Neural cell (in vitro differentiated cells): ENCODE measurements around the gene MYO18A. TPM values are rescaled to one million over a fixed set of nuclear protein-coding genes. Genes with fewer than 3 reads are reported as not detected.

Experiments used
- H2AFZ ChIP-seq: fragments of 200-600, 300-800 bp; sonication (generic), shearing (Covaris generic); 2 replicates; pipeline ENCODE4 v1.6.0; 2014; ENCODE audit warnings: low read depth, mild to moderate bottlenecking, antibody characterized with exemption, low read length, moderate library complexity
- H3F3A ChIP-seq: fragments of 200-600 bp; shearing (Covaris generic); 2 replicates; pipeline ENCODE4 v1.6.1; 2016; ENCODE audit warnings: mild to moderate bottlenecking, moderate library complexity, mixed read lengths, antibody characterized with exemption, low read length; ENCODE audit not compliant: insufficient read depth, poor library complexity, severe bottlenecking
- H3K27ac ChIP-seq: fragments of 200-600, 300-800 bp; sonication (generic), shearing (Covaris generic); 2 replicates; pipeline ENCODE4 v1.5.1; 2014; ENCODE audit warnings: mild to moderate bottlenecking, low read length, moderate library complexity
- H3K27me3 ChIP-seq: fragments of 300-800, 200-600 bp; sonication (generic), shearing (Covaris generic); 2 replicates; pipeline ENCODE4 v1.6.0; 2014; ENCODE audit warnings: mild to moderate bottlenecking, low read depth, low read length, moderate library complexity; ENCODE audit not compliant: insufficient read depth
- H3K36me3 ChIP-seq: fragments of 300-800, 200-600 bp; sonication (generic), shearing (Covaris generic); 2 replicates; pipeline ENCODE4 v1.5.1; 2014; ENCODE audit warnings: mild to moderate bottlenecking, antibody characterized with exemption, low read length, moderate library complexity; ENCODE audit not compliant: insufficient read depth
- H3K4me2 ChIP-seq: fragments of 300-800, 200-600 bp; sonication (generic), shearing (Covaris generic); 2 replicates; pipeline ENCODE4 v1.6.0; 2014; ENCODE audit warnings: mild to moderate bottlenecking, low read length
- H3K4me3 ChIP-seq: fragments of 300-800, 200-600 bp; sonication (generic), shearing (Covaris generic); 2 replicates; pipeline ENCODE4 v1.5.1; 2014; ENCODE audit warnings: mild to moderate bottlenecking, low read length, moderate library complexity
- H3K79me2 ChIP-seq: fragments of 200-600 bp; shearing (Covaris generic); replicated peaks from 2 replicates; pipeline ENCODE4 v1.6.0; 2014; ENCODE audit warnings: mild to moderate bottlenecking, low read length, moderate library complexity; ENCODE audit not compliant: insufficient read depth
- H3K9ac ChIP-seq: fragments of 300-800, 200-600 bp; sonication (generic), shearing (Covaris generic); 2 replicates; pipeline ENCODE4 v1.6.1; 2016; ENCODE audit warnings: mild to moderate bottlenecking, low read length, mixed read lengths
- H3K9me2 ChIP-seq: fragments of 200-600 bp; shearing (Covaris generic); 2 replicates; pipeline ENCODE4 v1.6.1; 2016; ENCODE audit warnings: mild to moderate bottlenecking, low read length, mixed read lengths; ENCODE audit not compliant: insufficient read depth
- H3K9me3 ChIP-seq: fragments of 200-600, 300-800 bp; sonication (generic), shearing (Covaris generic); 2 replicates; pipeline ENCODE4 v1.6.1; 2016; ENCODE audit warnings: mild to moderate bottlenecking, mixed run types, low read length, moderate library complexity, mixed read lengths
- H4K20me1 ChIP-seq: fragments of 200-600 bp; shearing (Covaris generic); 2 replicates; pipeline ENCODE4 v1.6.1; 2016; ENCODE audit warnings: mild to moderate bottlenecking, mixed run types; ENCODE audit not compliant: insufficient read depth
- EP300 ChIP-seq: fragments of 450-650 bp; conservative IDR thresholded peaks from 2 replicates; pipeline ENCODE4 v1.6.1; 2014; ENCODE audit warnings: antibody characterized with exemption, mild to moderate bottlenecking, moderate library complexity; ENCODE audit not compliant: poor library complexity, severe bottlenecking
- EZH2 ChIP-seq: fragments of 200-600, 300-800 bp; shearing (Covaris generic), sonication (generic); IDR thresholded peaks from 2 replicates; pipeline ENCODE4 v1.6.1; 2014; ENCODE audit warnings: antibody characterized with exemption, low read length, borderline replicate concordance, mild to moderate bottlenecking; ENCODE audit not compliant: insufficient read depth, poor library complexity, severe bottlenecking
- MXI1 ChIP-seq: fragments of 450-650 bp; conservative IDR thresholded peaks from 2 replicates; pipeline ENCODE4 v1.6.1; 2014; ENCODE audit warnings: antibody characterized with exemption, mild to moderate bottlenecking; ENCODE audit not compliant: poor library complexity, severe bottlenecking
- POLR2AphosphoS5 ChIP-seq: IDR thresholded peaks from 2 replicates; pipeline ENCODE4 v1.6.1; 2012
- RAD21 ChIP-seq: fragments of 450-650 bp; conservative IDR thresholded peaks from 2 replicates; pipeline ENCODE4 v1.6.1; 2014; ENCODE audit warnings: antibody characterized with exemption, mild to moderate bottlenecking, moderate library complexity
- SMC3 ChIP-seq: fragments of 450-650 bp; conservative IDR thresholded peaks from 2 replicates; pipeline ENCODE4 v1.6.1; 2014; ENCODE audit warnings: antibody characterized with exemption, mild to moderate bottlenecking, moderate library complexity; ENCODE audit not compliant: poor library complexity
- TAF1 ChIP-seq: IDR thresholded peaks from 2 replicates; pipeline ENCODE4 v1.6.1; 2012; ENCODE audit warnings: low read depth
- polyA plus RNA-seq: library from polyadenylated mRNA; depleted of rRNA; stranded (reverse); fragments of >200 nt; gene quantifications from 2 replicates; pipeline ENCODE4 v1.2.3, GENCODE V29; 2014
- TF ChIP-seq, protein P1 (sequence below): fragments of 450-650 bp; IDR thresholded peaks from 2 replicates; pipeline ENCODE4 v1.5.1; 2014; ENCODE audit warnings: antibody characterized with exemption, mild to moderate bottlenecking, moderate library complexity; ENCODE audit not compliant: poor library complexity, severe bottlenecking
- TF ChIP-seq, protein P2 (sequence below): IDR thresholded peaks from 2 replicates; pipeline ENCODE4 v1.6.1; 2012; ENCODE audit warnings: borderline replicate concordance

Gene MYO18A
- polyA plus RNA-seq, 1 donor from 2014 or later: 21.6 TPM

DNA sequence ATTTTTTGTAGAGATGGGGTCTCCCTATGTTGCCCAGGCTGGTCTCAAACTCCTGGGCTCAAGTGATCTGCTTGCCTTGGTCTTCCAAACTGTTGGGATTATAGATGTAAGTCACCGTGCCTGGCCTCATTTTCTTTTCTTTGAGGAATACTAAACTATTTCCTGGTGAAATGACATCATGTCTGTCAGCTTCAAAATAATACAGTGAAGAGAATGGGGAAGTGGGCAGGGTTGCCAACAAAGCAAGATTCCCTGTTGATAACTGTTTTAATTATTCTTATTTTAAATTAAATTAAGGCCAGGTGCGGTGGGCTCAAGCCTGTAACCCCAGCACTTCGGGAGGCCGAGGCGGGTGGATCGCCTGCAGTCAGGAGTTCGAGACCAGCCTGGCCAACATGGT lies 116.2 kb downstream of the MYO18A start:
- H2AFZ ChIP-seq: no peak overlapping the region
- no peak overlapping the region for H3K4me3 ChIP-seq
- no peak overlapping the region for H3K27ac ChIP-seq

DNA sequence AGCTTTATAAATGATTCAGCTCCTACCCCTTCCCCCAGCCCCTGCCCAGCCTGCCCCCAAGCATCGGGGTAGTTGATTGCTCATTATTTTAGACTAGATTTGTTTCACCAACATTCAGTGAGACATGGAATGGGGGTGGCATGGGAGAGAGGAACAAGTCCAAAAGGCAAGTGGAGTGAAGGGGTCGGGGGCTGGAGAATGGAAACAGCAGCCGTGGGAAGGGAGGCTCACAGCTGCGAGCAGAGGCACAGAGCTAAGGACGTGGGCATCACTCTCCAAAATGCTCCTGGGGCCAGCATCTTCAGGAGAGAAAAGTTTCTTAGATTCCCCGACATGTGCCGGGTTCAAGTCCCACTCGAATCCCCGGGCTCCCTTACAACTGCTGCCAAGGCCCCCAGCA lies 118.0 kb downstream of the MYO18A start:
- no peak overlapping the region for H3K4me2 ChIP-seq
- H4K20me1 ChIP-seq: no peaks in the 10 kb centered on the region
- H3K4me3 ChIP-seq: no peak overlapping the region
- H3K79me2 ChIP-seq: no peaks in the 10 kb centered on the region
- H3F3A ChIP-seq: no peaks in the 10 kb centered on the region
- TF ChIP-seq TAF1 (no peak), MXI1 (no peak), EP300 (no peak), EZH2 (no peak), SMC3 (no peak), RAD21 (no peak), POLR2AphosphoS5 (no peak)
- TF ChIP-seq, protein P1, sequence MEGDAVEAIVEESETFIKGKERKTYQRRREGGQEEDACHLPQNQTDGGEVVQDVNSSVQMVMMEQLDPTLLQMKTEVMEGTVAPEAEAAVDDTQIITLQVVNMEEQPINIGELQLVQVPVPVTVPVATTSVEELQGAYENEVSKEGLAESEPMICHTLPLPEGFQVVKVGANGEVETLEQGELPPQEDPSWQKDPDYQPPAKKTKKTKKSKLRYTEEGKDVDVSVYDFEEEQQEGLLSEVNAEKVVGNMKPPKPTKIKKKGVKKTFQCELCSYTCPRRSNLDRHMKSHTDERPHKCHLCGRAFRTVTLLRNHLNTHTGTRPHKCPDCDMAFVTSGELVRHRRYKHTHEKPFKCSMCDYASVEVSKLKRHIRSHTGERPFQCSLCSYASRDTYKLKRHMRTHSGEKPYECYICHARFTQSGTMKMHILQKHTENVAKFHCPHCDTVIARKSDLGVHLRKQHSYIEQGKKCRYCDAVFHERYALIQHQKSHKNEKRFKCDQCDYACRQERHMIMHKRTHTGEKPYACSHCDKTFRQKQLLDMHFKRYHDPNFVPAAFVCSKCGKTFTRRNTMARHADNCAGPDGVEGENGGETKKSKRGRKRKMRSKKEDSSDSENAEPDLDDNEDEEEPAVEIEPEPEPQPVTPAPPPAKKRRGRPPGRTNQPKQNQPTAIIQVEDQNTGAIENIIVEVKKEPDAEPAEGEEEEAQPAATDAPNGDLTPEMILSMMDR: no peak
- TF ChIP-seq, protein P2, sequence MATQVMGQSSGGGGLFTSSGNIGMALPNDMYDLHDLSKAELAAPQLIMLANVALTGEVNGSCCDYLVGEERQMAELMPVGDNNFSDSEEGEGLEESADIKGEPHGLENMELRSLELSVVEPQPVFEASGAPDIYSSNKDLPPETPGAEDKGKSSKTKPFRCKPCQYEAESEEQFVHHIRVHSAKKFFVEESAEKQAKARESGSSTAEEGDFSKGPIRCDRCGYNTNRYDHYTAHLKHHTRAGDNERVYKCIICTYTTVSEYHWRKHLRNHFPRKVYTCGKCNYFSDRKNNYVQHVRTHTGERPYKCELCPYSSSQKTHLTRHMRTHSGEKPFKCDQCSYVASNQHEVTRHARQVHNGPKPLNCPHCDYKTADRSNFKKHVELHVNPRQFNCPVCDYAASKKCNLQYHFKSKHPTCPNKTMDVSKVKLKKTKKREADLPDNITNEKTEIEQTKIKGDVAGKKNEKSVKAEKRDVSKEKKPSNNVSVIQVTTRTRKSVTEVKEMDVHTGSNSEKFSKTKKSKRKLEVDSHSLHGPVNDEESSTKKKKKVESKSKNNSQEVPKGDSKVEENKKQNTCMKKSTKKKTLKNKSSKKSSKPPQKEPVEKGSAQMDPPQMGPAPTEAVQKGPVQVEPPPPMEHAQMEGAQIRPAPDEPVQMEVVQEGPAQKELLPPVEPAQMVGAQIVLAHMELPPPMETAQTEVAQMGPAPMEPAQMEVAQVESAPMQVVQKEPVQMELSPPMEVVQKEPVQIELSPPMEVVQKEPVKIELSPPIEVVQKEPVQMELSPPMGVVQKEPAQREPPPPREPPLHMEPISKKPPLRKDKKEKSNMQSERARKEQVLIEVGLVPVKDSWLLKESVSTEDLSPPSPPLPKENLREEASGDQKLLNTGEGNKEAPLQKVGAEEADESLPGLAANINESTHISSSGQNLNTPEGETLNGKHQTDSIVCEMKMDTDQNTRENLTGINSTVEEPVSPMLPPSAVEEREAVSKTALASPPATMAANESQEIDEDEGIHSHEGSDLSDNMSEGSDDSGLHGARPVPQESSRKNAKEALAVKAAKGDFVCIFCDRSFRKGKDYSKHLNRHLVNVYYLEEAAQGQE: no peak
- H3K36me3 ChIP-seq: no peaks in the 10 kb centered on the region
- H2AFZ ChIP-seq: no peak overlapping the region
- H3K27ac ChIP-seq: no peak overlapping the region
- no peaks in the 10 kb centered on the region for H3K27me3 ChIP-seq
- no peak overlapping the region for H3K9ac ChIP-seq
- H3K9me3 ChIP-seq: no peaks in the 10 kb centered on the region
- H3K9me2 ChIP-seq: no peaks in the 10 kb centered on the region

More for the DNA sequence above, 116.2 kb downstream of the MYO18A start:
- Histone ChIP-seq H3K4me2 (no peak overlapping the region), H3K79me2 (no peaks in the 10 kb centered on the region), H4K20me1 (no peaks in the 10 kb centered on the region), H3K36me3 (no peaks in the 10 kb centered on the region), H3K9me3 (no peaks in the 10 kb centered on the region), H3F3A (no peaks in the 10 kb centered on the region), H3K9me2 (no peaks in the 10 kb centered on the region), H3K27me3 (no peaks in the 10 kb centered on the region), H3K9ac (no peak overlapping the region)
- TF ChIP-seq TAF1 (no peak), SMC3 (no peak), MXI1 (no peak), POLR2AphosphoS5 (no peak), EZH2 (no peak), EP300 (no peak), RAD21 (no peak)
- TF ChIP-seq, protein P1: no peak
- TF ChIP-seq, protein P2: no peak
